T-helper 2 cell treated with Interferon-gamma antibody and Interleukin-4, amounts not matched to agents 5 μg/mL and 100 μg/mL, for 36 hours (primary cell): ENCODE results near the gene GALT.

Source experiments
- DNase-seq: peaks from one replicate; pipeline ENCODE4 v3.0.0; 2021; ENCODE audit warnings: low spot score
- H3K27ac Mint-ChIP-seq: one replicate; pipeline ENCODE4 v1.8.0; 2021; ENCODE audit warnings: mild to moderate bottlenecking, mixed read lengths
- H3K27me3 Mint-ChIP-seq: one replicate; pipeline ENCODE4 v1.8.0; 2021; ENCODE audit warnings: low read depth, mixed read lengths
- H3K36me3 Mint-ChIP-seq: one replicate; pipeline ENCODE4 v1.8.0; 2021; ENCODE audit warnings: low read depth, mixed read lengths
- H3K4me1 Mint-ChIP-seq: one replicate; pipeline ENCODE4 v1.8.0; 2021; ENCODE audit warnings: low read depth, mixed read lengths
- H3K4me3 Mint-ChIP-seq: one replicate; pipeline ENCODE4 v1.8.0; 2022; ENCODE audit warnings: mild to moderate bottlenecking, moderate library complexity, mixed read lengths
- H3K9me3 Mint-ChIP-seq: one replicate; pipeline ENCODE4 v1.8.0; 2021; ENCODE audit warnings: mixed read lengths

The GALT gene

DNA sequence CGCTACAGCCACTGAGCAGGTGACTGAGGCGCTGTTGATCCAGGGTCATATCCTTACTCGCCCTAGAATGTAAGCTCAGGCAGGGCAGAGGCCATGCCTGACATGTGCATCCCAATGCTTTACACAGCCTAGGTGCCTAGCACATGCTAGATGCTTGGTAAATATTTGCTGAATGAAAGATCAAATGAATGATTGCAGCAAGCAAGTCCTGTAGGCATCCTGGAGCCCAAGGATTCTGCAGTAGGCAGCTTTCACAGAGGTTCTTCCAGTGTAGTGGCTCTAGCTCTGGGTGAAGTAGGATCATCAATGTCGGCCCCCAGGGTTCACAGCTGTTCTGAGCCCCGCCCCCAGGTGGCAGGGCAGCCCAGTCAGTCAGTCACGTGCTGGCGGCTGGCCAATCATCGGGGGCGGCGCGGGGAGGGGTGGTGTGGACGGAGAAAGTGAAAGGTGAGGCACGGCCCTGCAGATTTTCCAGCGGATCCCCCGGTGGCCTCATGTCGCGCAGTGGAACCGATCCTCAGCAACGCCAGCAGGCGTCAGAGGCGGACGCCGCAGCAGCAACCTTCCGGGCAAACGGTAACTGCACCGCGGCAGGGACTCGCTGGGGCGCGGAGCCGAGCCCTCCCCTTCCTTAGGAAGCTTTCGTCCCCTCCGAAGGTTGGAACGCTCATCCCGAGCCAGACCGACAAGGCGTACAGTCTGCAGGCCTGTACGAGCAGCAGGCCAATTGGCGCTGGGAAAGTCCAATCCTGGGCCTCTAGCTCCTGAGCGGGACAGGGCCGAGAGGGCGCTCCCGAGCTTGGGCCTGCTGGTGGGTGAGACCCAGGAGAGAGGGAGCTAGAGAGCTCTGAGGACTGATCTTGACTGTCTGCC is at the start of gene GALT:
TSS of gene GALT (plus strand) at position 465 of the 873 bp plus-strand sequence. CDS start at position 495, 30 bp downstream.
- H3K4me1 Mint-ChIP-seq: peaks cover 23% of the 10 kb centered on the region
- no peaks in the 10 kb centered on the region for H3K27me3 Mint-ChIP-seq
- H3K36me3 Mint-ChIP-seq: peaks cover 38% of the 10 kb centered on the region
- peak within 1 kb of the TSS; percentile 94 for H3K4me3 Mint-ChIP-seq
- H3K9me3 Mint-ChIP-seq: no peaks in the 10 kb centered on the region
- peak; percentile 95 for DNase-seq
- H3K27ac Mint-ChIP-seq: peak within 1 kb of the TSS; percentile 83

DNA sequence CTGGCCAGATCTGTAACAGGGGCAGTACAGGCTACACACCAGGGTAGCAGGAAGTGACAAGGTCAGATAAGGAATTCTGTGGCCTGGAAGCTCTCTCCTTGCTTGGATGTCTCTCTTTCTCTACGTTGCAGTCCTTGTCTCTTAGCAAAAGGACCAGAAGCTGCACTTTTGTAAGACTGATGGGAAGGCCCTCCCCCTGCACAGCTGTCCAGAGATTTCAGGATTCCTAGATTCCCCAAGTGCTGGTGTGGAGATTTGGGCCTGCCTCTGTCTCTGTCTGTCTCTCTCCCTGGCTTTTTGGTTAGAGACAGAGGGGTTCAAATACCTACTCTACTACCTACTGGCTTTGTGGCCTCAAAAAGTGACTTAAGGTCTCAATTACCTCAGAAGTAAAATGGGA is 46.9 kb upstream of the GALT start:
- H3K27me3 Mint-ChIP-seq: peaks cover 25% of the 10 kb centered on the region
- no peak overlapping the region for H3K27ac Mint-ChIP-seq
- no peaks in the 10 kb centered on the region for H3K9me3 Mint-ChIP-seq
- no peaks in the 10 kb centered on the region for H3K36me3 Mint-ChIP-seq
- no peak overlapping the region for H3K4me3 Mint-ChIP-seq
- DNase-seq: no peak
- no peaks in the 10 kb centered on the region for H3K4me1 Mint-ChIP-seq

DNA sequence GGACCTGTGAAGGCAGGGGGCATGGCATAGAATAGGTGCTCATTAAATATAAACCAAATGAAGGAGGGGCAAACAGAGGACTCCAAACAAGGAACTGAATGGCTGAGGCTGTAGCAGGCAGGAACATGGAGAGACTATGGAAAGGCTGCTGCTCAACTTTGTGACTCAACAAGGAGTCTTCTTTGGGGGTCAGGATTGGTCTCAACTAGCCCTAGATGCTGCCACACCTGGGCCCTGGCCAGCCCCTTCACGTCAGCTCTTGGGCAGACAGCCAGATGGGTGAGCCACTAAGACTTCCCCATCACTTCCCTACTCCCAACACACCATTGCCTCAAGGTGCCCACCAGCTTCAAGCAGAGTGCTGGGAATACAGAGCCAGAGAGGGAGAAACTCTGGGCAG is 45.6 kb upstream of the GALT start:
- H3K4me3 Mint-ChIP-seq: no peak overlapping the region
- no peaks in the 10 kb centered on the region for H3K4me1 Mint-ChIP-seq
- no peaks in the 10 kb centered on the region for H3K9me3 Mint-ChIP-seq
- H3K27me3 Mint-ChIP-seq: peaks cover 26% of the 10 kb centered on the region
- no peak overlapping the region for H3K27ac Mint-ChIP-seq
- DNase-seq: no peak
- H3K36me3 Mint-ChIP-seq: no peaks in the 10 kb centered on the region

DNA sequence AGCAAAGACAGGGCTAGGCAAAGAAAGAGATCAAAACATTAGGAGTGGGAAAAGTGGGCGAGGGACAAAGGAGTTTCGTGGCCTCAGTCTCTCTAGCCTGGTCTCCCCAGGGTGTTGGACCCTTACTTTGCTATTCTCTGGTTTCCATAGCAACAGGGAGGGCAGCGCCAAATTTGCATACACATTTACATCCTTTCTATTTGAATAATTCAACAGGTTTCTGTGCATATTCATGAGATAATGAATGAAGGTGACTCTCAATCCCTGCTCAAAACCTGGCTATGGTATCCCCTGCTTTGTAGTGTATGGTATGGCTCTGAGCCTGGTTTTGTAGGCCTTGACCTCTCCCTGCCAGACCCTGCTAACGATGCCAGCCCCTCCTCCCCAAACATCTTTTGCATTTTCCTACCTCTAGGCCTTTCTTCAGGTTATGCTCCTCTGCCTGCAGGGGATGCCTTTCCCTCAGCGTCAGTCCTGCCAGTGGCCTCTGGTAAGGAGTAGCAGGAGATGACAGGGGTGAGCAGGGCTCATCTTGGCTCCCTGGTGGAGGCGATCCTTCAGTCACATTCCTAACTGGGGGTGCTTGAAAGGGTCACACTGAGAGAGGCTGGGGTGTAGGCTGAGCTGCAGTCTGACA is 44.4 kb upstream of the GALT start:
- Mint-ChIP-seq H3K27me3 (peaks cover 17% of the 10 kb centered on the region), H3K9me3 (no peaks in the 10 kb centered on the region), H3K27ac (no peak overlapping the region), H3K36me3 (no peaks in the 10 kb centered on the region), H3K4me1 (no peaks in the 10 kb centered on the region), H3K4me3 (no peak overlapping the region)
- no peak for DNase-seq

DNA sequence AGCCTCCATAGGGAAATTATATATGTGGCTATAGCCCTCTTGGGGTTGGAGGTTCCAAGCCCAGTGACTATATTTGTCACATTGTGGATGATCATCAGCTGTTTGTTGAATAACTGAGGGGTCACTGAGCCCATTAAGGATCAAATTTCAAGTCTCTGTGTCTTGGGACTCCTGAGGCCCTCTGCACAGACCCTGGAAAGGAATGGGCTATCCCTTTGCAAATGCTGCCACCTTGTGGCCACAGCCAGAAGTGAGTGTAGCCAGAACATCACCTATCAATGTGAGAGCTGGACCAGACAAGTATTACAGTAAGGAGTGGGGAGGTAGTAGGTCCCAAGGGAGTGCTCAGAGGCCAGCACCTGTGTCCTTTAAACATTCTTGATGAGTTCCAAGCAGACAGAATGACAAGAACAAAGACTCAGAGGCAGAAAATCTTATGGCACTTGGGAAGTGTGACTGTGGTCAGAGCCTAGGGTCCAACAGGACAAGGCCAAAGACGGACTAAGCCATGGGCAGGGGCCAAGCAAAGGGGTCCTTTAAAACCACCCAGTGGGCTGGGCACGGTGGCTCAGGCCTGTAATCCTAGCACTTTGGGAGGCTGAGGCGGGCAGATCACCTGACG is 42.8 kb upstream of the GALT start:
- peak; percentile 68 for DNase-seq
- Mint-ChIP-seq H3K4me1 (no peaks in the 10 kb centered on the region), H3K27ac (no peak overlapping the region), H3K27me3 (peaks cover 11% of the 10 kb centered on the region), H3K36me3 (no peaks in the 10 kb centered on the region), H3K4me3 (no peak overlapping the region), H3K9me3 (no peaks in the 10 kb centered on the region)

DNA sequence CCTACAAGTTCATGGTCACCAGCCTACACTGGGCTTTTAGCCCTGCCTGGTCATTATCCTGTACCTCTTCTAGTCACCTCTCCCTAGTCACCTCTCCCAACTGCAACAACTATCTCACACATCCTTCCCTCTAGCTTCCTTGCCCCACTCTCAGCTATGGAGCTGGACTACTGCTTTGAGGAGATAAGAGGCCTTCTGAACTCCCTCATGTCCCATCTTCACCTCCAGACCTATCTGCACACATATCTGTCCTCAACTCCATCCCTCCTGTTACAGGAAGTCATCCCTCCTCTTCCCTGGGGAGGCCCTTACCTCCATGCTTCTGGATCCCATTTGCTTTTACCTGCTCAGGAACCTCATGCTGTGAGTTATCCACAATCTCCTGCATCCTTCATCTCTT is 40.3 kb upstream of the GALT start:
- H3K27ac Mint-ChIP-seq: no peak overlapping the region
- H3K36me3 Mint-ChIP-seq: no peaks in the 10 kb centered on the region
- H3K9me3 Mint-ChIP-seq: no peaks in the 10 kb centered on the region
- peaks cover 6% of the 10 kb centered on the region for H3K27me3 Mint-ChIP-seq
- H3K4me3 Mint-ChIP-seq: no peak overlapping the region
- DNase-seq: no peak
- peaks cover 1% of the 10 kb centered on the region for H3K4me1 Mint-ChIP-seq

DNA sequence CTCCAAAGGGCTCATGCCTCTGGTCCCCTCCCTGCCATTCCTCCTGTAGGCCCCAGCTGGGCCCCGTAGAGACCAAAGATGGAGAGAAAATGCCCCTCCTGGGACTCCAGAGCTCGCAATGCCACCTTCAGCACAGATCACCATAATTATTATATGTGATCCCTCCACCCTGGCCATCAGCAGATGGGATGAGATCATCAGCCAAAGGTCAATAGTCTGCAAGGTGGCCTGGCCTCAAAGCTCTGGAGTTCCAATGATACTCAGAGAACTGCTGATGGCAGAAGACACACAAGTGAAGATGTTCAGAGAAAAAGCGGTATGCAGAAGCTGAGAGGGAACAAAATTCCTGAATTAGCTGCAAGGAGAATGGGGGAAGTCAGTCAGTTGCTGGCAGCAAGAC is 39.6 kb upstream of the GALT start:
- H3K9me3 Mint-ChIP-seq: no peaks in the 10 kb centered on the region
- H3K4me1 Mint-ChIP-seq: peaks cover 6% of the 10 kb centered on the region
- no peaks in the 10 kb centered on the region for H3K36me3 Mint-ChIP-seq
- no peak for DNase-seq
- peaks cover 6% of the 10 kb centered on the region for H3K27me3 Mint-ChIP-seq
- no peak overlapping the region for H3K27ac Mint-ChIP-seq
- no peak overlapping the region for H3K4me3 Mint-ChIP-seq

DNA sequence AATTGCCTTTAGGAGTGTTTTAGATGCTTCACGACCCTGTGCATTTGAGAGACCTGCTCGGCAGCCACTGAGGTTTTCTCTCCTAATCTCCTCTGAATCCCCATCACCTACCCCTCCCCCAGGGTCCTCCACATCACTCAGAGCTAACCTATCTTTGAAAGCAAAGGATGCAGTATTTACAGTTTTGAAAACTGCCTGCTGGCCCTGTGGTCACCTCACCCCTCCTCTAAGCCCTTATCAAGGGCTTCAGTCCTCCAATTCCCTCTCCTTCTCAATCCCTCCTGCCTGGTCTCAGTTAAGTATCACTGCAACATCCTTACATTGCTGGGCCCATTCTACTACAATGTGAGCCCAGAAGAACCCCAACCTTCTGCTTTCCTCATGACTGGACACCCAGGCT is 39.1 kb upstream of the GALT start:
- Mint-ChIP-seq H3K27ac (no peak overlapping the region), H3K4me1 (peaks cover 7% of the 10 kb centered on the region), H3K27me3 (peaks cover 6% of the 10 kb centered on the region), H3K9me3 (no peaks in the 10 kb centered on the region), H3K36me3 (no peaks in the 10 kb centered on the region), H3K4me3 (no peak overlapping the region)
- DNase-seq: no peak

DNA sequence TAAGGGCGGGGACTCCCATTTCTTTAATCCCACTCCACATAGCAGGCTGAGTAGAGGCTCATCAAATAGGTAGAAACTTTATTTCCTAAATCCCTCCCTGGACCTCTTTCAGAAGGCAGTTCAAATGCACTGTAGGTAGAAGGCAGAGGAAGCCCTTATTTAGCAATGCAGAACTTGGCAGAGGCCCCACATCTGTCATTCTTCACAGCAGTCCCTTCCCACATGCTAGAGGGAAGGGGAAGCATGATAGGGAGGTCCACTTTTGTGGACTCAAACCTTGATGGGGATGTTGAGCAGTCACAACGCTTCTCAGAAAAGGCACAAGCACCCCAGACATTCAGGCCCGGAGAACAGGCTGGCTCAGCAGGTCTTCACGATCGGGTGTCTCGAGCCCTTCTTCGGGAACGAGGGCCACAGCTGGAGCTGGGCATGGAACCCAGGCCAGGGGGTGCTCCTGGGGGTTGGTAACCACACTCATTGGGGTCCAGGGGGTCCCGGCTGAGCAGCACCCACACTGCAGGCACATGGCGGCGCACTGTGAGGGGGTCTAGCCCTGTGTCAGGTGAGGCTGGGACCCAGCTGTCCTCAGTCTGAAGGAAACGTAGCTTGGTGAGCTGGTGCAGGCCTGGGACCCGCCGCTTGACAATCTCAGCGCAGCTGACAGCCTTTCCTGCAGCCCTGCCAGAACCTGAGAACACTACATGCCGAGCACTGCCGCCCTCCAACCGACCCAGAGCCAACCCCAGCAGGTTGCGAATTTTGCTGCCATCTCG is 35.9 kb upstream of the GALT start:
- peak overlapping the region; percentile 92 for H3K4me3 Mint-ChIP-seq
- H3K27ac Mint-ChIP-seq: no peak overlapping the region
- peaks cover 9% of the 10 kb centered on the region for H3K36me3 Mint-ChIP-seq
- H3K4me1 Mint-ChIP-seq: peaks cover 18% of the 10 kb centered on the region
- DNase-seq: no peak
- H3K27me3 Mint-ChIP-seq: no peaks in the 10 kb centered on the region
- no peaks in the 10 kb centered on the region for H3K9me3 Mint-ChIP-seq

DNA sequence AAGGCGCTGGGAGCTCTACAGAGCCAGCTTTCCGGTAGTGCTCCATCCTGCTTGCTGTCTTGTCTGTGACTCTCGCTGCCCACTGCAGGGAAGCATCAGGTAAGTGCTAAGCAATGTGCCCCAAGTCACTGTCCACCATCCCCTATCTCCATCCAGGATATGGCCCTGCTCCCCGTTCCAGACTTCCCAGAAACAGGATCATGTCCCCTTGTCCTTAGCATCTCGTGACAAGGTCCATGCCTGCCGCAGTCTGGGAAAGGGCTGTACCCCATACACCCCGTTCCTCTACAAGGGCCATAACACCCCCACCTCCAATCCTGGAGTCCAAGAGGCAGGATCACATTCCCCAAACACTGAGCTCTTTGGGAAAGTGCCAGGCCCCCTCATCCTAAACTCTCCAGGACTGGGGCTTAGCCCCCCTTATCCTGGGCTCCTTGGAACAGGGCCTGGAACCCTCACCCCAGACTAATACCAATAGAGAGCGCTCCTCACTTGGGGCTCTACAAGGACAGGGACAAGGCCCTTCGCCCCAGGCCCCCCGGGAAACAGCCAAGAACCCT is 35.1 kb upstream of the GALT start:
- H3K9me3 Mint-ChIP-seq: no peaks in the 10 kb centered on the region
- H3K27ac Mint-ChIP-seq: peak overlapping the region; percentile 93

DNA sequence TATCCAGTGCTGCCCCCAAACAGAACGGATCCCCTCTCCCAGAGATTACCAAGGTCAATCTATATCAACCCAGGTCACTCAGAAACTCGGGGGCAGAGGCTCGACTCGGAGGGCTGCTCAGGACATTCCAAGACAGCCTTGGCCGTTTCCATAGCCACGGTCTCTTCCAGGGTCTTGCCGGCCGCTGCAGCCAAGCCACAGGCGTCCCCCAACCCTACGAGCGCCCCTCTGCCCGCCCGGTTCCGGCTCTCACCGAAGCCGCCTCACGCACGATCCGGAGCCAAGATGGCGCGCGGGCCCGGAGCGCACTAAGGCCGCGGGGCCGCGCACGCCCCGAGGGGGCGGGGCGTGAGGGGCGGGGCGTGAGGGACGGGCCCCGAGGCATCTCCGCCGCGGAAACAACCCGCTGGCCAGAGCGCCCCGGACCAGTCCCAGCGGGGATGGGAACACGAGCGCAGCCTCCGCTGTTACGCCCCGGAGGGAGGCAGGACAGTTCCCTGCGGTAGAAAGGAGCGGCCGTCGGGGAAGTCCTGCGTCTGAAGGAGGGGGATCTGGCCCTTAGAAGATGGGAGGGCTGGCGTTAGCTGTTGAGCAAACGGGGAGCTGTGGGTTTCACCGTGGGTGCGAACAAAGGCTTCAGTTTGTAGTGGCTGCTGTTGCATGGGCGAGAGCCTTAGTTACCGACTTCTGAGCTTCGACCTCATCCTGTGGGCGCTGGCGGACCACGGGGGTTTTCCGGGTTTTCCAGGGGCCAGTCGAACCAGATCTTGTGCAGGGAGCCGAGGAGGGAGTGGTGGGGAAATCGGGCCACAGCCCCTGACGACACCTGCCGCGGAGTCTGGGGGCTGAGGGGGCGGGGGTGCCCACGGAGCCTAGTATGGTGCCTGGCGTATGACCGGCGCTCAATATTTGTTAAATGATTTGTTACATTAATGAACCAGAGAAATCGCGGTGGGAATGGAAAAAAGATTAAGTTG is 34.4 kb upstream of the GALT start, which contains the start of gene RPP25L:
TSS of gene RPP25L (minus strand) at position 287 of the 977 bp plus-strand sequence. CDS start 801 bp downstream, outside the sequence.
- H3K4me1 Mint-ChIP-seq: peaks cover 18% of the 10 kb centered on the region
- peaks cover 17% of the 10 kb centered on the region for H3K36me3 Mint-ChIP-seq
- peak; percentile 86 for DNase-seq
- no peaks in the 10 kb centered on the region for H3K27me3 Mint-ChIP-seq
- peak within 1 kb of the TSS; percentile 93 for H3K27ac Mint-ChIP-seq
- H3K9me3 Mint-ChIP-seq: no peaks in the 10 kb centered on the region
- H3K4me3 Mint-ChIP-seq: peak within 1 kb of the TSS; percentile 92

More for the DNA sequence above, 35.1 kb upstream of the GALT start:
- H3K36me3 Mint-ChIP-seq: peaks cover 12% of the 10 kb centered on the region
- no peak for DNase-seq
- H3K4me3 Mint-ChIP-seq: peak overlapping the region; percentile 92
- no peaks in the 10 kb centered on the region for H3K27me3 Mint-ChIP-seq
- H3K4me1 Mint-ChIP-seq: peaks cover 18% of the 10 kb centered on the region

DNA sequence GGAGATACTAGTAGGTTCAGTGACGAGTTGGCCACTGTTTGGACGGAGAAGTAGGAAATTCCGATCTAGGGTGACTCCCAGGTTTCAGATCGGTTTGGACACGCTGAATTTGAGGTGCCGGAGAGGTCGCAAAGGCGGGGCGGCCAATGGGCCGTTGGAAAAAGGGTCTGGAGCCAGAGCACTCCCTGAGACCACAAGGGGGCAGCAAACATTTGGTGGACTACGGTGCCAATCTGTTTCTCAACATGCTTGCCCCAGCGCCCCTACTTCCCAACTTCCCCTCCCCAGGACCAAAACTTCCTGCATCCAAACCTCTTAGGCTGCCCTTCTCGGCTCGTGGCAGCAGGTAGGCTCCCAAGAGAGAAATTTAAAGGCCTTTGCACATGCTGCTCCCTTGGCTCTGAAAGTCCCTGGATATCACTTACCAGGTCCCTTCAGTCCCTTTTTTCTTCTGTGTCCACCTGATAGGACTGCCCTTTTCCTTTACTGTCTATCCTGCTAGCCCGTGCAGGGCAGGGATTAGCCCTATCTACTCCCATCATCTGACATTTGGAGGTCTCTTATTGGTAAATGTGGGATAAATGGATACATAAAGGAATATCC is 33.6 kb upstream of the GALT start:
- H3K4me1 Mint-ChIP-seq: peaks cover 18% of the 10 kb centered on the region
- peak overlapping the region; percentile 92 for H3K4me3 Mint-ChIP-seq
- H3K27ac Mint-ChIP-seq: peak overlapping the region; percentile 75
- H3K36me3 Mint-ChIP-seq: peaks cover 17% of the 10 kb centered on the region
- H3K9me3 Mint-ChIP-seq: no peaks in the 10 kb centered on the region
- no peaks in the 10 kb centered on the region for H3K27me3 Mint-ChIP-seq
- DNase-seq: peak; percentile 71
